Epidermal melanocyte (primary cell): ENCODE results near the gene UGT1A10.

Experiments used
- DNase-seq: peaks from one replicate; pipeline ENCODE4 v3.0.0; 2011; ENCODE audit warnings: low spot score; ENCODE audit not compliant: insufficient read length

The UGT1A10 gene

DNA sequence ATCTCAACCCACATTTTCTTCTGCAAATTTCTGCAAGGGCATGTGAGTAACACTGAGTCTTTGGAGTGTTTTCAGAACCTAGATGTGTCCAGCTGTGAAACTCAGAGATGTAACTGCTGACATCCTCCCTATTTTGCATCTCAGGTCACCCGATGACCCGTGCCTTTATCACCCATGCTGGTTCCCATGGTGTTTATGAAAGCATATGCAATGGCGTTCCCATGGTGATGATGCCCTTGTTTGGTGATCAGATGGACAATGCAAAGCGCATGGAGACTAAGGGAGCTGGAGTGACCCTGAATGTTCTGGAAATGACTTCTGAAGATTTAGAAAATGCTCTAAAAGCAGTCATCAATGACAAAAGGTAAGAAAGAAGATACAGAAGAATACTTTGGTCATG, 131.8 kb downstream of the UGT1A10 start:
- DNase-seq, result no peak

DNA sequence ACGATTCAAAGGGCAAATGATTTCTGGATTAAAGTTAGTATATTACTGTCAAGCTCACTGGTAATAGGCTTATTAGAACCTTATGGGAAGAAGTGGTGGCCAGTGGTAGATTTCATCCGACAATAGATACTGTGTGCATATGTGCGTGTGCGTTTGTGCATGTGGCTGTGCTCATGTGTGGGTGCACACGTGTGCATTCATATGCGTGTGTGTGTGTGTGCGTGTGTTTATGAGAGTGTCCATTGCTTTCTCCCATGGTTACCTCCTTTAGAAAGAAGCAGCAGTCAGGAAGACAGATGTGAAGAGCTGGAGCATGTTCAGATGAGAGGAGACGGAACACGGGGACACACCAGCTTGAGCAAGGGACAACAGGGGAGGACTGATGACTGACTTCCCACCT, 133.0 kb downstream of the UGT1A10 start:
- no peak for DNase-seq

DNA sequence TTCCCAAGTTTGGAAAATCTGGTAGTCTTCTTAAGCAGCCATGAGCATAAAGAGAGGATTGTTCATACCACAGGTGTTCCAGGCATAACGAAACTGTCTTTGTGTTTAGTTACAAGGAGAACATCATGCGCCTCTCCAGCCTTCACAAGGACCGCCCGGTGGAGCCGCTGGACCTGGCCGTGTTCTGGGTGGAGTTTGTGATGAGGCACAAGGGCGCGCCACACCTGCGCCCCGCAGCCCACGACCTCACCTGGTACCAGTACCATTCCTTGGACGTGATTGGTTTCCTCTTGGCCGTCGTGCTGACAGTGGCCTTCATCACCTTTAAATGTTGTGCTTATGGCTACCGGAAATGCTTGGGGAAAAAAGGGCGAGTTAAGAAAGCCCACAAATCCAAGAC, 135.9 kb downstream of the UGT1A10 start:
- DNase-seq, result no peak

DNA sequence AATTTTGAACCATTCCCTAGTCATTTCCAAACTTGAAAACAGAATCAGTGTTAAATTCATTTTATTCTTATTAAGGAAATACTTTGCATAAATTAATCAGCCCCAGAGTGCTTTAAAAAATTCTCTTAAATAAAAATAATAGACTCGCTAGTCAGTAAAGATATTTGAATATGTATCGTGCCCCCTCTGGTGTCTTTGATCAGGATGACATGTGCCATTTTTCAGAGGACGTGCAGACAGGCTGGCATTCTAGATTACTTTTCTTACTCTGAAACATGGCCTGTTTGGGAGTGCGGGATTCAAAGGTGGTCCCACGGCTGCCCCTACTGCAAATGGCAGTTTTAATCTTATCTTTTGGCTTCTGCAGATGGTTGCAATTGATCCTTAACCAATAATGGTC, 136.3 kb downstream of the UGT1A10 start:
- no peak for DNase-seq

DNA sequence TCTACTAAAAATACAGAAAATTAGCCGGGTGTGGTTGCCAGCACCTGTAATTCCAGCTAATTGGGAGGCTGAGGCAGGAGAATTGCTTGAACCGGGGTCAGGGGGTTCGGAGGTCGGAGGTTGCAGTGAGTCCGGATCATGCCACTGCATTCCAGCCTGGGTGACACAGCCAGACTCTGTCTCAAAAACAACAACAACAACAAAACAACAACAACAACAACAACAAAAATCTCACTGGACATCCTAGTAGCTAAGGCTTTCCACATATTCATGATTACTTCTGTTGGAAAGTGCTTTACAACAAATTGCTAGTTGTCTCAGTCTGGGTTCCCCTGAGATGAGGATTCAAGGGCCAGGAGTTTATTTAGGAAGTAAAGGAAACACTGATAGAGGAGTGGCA, 137.6 kb downstream of the UGT1A10 start:
- DNase-seq, result no peak

DNA sequence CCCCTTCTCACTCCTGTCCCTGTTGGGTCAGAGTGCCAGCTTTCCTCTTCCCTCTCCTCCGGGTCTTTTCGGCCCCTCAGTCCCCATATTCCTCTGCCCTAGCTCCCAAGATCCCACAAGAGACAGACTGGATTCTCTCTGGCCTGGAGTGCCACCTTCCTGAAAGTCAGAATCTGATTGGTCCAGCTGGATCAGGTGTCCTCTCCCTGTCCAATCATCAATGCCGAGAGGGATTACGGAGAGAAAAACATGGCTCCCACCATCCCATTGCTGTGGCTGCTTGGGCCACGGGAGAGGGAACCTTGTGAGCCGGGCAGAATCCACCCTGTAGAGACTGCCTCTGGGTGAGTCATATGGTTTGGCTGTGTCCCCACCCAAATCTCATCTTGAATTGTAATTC, 139.2 kb downstream of the UGT1A10 start:
- no peak for DNase-seq

- no peak for DNase-seq
Measured at GRCh38 chr2:233778030-233778429, 141.8 kb downstream of the UGT1A10 start, which contains the start of gene MROH2A. Gene MROH2A, plus strand, starts transcription at chr2:233778330. Its CDS starts 1,029 bp downstream, at chr2:233779359.

GRCh38 chr2:233779722-233780121, 143.5 kb downstream of the UGT1A10 start:
- DNase-seq, result no peak

DNA sequence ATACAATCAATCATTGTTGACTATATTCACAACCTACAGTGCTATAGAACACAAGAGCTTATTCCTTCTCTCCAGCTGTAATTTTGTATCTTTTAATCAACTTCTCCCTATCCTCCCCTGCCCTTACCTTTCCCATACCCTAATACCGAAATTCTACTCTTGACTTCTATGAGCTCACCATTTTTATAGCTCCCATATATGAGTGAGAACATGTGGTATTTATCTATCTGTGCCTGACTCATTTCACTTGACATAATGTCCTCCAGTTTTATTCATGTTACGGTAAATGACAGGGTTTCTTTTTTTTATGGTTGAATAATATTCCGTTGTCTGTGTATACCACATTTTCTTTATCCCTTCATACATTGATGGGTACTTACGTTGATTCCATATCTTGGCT, 144.5 kb downstream of the UGT1A10 start:
- no peak for DNase-seq

DNA sequence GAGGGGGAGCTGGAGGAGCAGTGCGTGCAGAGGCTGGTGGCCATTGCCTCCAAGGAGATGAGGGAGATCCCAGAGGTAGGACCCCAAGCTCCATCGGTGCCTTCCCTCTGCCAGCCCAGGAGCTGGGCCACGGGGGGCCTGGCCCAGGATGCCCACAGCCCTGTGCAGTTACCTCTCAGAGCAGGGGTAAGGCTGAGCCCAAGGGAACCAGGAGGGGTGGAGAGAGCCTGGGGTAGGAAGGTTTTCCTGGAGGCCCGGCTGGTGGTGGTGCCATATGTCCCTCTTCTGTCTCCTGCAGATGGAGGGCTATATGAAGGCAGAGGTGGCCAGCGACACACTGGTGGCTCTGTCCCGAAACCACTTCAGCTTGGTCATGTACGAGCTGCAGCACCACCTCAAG, 153.3 kb downstream of the UGT1A10 start:
- no peak for DNase-seq

DNA sequence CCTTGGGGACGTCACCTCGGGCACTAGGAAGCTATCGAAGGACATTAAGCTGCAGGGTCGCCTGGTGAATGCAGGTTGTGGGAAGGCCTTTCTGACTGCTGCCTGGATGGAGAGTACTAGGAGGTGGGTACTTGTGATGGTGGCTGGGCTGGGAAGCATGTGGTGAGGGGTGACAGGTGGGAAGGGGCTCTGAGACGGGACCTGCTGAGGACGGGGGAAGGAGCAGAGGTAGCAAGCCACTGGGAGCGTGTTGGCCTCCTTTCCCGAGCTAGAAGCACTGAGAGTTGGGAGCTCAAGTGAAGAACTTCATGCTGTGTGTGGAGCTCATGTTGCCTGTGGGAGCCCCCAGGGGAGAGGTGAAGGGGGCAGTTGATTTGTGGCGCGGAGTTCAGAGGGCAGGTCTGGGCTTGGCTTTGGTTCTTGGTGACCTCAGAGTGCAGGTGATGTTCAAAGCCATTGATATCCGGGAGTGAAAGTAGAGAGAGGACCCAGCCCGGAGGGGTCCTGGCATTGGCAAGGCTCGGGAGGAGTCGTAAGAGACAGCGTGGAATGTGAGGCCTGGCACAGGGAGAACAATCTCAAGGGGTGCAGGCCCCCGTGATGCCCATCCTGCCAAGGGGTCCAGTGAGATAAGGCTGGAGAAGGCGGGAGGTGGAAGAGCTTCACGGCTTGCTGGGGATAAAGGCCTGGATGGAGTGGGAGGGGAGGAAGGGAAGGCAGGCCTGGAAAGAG, 155.1 kb downstream of the UGT1A10 start:
- no peak for DNase-seq

GRCh38 chr2:233791883-233792329, 155.7 kb downstream of the UGT1A10 start:
- DNase-seq, result no peak

- no peak for DNase-seq
Measured at GRCh38 chr2:233792720-233793119, 156.5 kb downstream of the UGT1A10 start.

DNA sequence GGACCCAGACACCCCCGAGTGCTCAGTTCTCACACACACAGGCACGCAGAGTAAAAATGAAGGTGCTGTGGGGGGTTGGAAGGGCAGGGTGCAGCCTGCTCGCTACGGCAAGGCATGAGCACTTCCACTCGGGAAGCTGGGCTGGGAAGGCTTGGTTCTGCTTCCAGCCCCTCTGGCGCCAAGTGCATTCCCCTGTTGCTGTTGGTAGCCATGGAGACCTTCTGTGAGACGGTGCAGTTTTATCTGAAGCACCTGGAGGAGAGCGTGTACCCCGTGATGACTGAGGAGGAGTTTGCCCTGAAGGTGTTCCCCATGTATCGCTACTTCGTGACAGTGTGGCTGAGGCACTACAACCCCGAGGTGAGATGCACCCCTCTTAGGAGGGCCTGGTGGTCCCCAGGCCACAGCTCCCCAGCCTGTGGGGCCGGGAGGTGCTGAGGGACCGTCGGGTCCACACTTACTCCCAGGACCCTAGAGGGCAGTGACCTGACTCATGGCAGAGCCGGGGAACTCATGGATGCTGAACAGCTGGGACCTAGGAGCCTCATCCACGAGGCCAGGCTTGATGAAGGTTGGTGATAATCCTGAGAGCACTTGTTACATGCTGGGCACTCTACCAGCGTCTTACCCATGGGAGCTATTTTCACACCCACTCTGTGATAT, 157.3 kb downstream of the UGT1A10 start:
- DNase-seq, result no peak

- DNase-seq, result no peak
Measured at GRCh38 chr2:233794128-233794658, 157.9 kb downstream of the UGT1A10 start.

GRCh38 chr2:233795735-233796171, 159.5 kb downstream of the UGT1A10 start:
- DNase-seq, result no peak

- DNase-seq, result no peak
Measured at GRCh38 chr2:233796254-233796653, 160.0 kb downstream of the UGT1A10 start.

DNA sequence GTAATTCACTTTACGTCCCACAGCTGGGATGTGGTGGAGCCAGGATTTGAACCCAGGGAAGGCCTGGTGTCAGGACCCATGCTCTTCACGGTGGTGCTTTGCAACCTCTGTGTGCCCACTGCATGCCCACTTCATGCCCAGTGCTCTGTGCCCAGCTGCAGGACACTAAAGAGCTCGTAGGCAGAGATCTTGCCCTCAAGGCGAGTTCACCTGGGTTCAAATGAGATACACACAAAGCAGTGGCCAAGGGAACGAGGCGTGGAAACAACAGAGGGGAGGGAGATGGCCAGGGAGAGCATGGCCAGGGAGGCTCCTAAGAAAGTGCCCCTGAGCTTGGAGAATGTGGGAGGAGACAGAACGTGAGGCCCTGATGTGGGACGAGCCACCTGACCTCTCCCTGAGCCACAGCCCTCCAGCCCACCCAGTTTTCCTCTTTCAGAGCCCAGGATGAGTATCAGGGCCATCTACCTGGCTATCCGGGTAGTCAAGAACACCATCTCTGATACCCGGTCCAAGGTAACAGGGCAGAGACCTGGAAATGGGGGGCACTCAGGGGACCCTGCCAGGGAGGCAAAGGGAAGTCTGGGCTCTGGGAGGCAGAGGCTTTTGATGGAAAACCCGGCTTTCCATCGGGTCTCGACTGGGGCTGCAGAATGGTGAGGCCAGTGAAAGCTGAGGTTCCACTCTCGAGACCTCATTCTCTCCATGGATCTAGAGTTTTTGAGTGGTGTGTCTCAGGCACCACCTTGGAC, 162.3 kb downstream of the UGT1A10 start:
- no peak for DNase-seq

- no peak for DNase-seq
Measured at GRCh38 chr2:233799087-233799665, 162.9 kb downstream of the UGT1A10 start.

DNA sequence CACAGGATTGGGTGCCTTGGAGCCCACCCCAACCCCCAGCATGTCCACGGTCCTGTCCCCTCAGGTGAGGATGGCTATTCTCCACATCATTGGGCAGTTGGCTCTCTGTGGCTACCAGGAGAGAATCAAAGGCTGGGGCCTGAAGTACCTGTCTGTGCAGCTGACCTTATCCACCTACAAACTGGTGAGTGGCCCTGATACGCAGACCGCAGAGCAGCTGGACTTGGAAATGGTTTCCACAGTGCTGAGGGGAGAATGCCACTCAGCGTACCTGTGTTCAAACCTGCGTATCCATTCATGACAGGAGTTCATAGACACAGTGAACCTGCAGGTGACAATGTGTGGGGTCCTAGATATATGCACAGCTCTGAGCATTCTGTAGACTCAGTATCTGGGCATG, 163.5 kb downstream of the UGT1A10 start:
- DNase-seq, result no peak

- no peak for DNase-seq
Measured at GRCh38 chr2:233800208-233800607, 164.0 kb downstream of the UGT1A10 start.
